Suppressor macrophage (primary cell): ENCODE results near the gene CD74.
A peak's percentile ranks its signal among the peaks of the same experiment; 100 is the strongest.

Experiments used
- DNase-seq, 4 experiments: peaks; one replicate each; pipeline ENCODE4 v3.0.0-alpha.2; 2020 to 2022

Gene CD74

DNA sequence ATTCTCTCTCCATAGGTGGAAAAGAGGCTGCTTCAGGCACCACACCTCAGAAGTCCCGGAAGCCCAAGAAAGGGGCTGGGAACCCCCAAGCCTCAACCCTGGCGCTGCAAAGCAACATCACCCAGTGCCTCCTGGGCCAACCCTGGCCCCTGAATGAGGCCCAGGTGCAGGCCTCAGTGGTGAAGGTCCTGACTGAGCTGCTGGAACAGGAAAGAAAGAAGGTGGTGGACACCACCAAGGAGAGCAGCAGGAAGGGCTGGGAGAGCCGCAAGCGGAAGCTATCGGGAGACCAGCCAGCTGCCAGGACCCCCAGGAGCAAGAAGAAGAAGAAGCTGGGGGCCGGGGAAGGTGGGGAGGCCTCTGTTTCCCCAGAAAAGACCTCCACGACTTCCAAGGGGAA lies 16.4 kb downstream of the CD74 start:
- DNase-seq: no peak

GRCh38 chr5:150395688-150395975 lies 17.1 kb downstream of the CD74 start:
- no peak for DNase-seq

- DNase-seq: no peak
Observed at GRCh38 chr5:150394912-150395687, 17.6 kb downstream of the CD74 start.

- no peak for DNase-seq
Observed at GRCh38 chr5:150394131-150394530, 18.6 kb downstream of the CD74 start.

GRCh38 chr5:150393096-150393645 lies 19.5 kb downstream of the CD74 start:
- no peak for DNase-seq

DNA sequence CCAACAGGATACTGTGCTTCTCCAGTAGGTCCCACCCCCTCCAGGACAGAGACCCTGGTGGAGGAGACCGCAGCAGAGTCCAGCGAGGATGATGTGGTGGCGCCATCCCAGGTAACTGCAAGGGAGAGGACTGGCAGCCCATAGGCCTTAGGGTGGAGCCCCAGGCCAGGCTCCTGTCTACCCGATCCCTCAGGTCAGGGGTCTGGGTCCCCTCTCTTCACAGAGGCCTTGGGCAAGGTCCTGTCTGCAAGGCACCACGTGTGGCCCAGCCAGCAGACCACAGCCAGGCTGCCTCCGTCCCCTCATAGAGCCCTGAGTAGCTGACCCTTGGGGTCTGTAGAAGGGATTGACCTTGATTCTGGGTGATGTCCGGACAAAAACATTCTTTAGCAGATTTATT lies 20.0 kb downstream of the CD74 start:
- DNase-seq: no peak

DNA sequence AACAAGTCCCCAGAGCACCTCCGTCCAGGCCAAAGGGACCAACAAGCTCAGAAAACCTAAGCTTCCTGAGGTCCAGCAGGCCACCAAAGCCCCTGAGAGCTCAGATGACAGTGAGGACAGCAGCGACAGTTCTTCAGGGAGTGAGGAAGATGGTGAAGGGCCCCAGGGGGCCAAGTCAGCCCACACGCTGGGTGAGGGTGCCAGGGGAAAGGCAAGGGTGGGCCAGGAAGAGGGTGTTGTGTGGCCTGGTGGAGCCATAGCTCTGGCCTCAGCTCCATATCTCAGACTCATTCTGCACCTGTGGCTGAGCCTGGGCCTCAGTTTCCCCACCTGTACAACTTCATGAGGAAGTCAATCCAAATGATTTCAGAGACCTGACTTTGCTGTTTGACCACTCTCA lies 20.7 kb downstream of the CD74 start:
- DNase-seq: no peak

- no peak for DNase-seq
Observed at GRCh38 chr5:150391064-150391834, 21.5 kb downstream of the CD74 start.

GRCh38 chr5:150389531-150390266 lies 23.0 kb downstream of the CD74 start:
- DNase-seq: peak in 3 of 4 experiments; percentile 20 to 28 (median 22)

GRCh38 chr5:150386024-150386855 lies 26.5 kb downstream of the CD74 start:
- DNase-seq: no peak

DNA sequence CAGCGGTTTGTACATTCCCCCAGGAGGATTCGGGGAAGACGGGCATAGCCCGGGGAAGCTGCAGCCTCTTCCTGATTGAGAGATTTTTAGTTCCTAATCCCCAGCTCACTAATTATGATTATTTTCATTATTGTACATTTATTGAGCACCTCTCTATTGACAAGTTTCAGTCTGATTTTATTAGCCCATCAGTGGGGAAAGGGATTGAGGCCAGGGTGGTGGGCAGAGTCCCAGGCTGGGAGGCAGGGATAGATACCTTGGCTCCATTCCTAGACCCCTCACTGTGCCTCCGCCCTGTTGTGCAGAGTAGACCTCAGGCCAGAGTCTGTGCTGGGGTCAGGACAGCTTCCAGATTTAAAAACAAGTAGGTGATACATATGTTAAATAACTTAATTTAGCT lies 28.0 kb downstream of the CD74 start:
- DNase-seq: no peak

DNA sequence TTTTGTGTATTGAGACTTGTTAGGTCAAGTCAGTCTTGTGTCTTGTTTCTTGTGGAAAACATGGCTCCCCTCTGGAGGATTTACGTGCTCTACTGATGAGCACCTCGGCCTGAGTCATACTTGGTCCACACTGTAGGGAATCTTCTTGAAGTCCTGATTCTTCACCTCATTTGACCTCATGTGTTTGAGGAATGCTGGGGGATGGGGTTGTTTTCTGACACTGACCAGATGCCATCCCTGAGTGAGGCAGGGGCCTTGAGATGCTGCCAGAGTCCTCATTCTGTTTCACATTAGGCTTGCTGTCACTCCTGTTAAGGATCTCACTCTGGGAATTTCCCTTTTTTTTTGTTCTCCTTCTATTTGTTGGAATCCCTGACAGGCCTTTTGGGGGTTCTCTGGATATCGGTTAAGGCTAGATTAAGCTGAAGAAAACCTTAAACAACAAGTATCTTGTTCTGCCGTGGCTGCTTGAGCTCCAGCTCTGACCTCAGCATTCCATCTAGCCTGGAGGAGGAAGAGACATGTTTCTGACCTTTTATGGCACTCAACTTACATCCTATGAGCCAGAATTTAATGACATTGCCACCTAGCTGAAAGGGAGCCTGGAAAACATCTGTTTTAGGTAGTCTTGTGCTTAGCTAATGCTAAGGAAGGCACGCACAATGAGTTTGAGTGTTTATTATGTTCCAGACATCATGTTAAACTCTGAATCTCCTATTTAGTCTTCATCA lies 34.6 kb downstream of the CD74 start:
- no peak for DNase-seq

GRCh38 chr5:150376799-150377771 lies 35.6 kb downstream of the CD74 start:
- DNase-seq: no peak

DNA sequence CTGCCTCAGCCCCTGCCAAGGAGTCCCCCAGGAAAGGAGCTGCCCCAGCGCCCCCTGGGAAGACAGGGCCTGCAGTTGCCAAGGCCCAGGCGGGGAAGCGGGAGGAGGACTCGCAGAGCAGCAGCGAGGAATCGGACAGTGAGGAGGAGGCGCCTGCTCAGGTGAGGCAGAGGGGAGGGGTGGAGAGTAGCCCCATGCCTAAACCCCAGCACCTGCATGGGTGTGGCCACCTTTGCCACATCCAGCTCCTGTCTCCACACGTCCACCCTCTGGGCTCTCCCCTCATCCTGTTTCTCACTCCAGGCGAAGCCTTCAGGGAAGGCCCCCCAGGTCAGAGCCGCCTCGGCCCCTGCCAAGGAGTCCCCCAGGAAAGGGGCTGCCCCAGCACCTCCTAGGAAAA lies 38.1 kb downstream of the CD74 start:
- no peak for DNase-seq

DNA sequence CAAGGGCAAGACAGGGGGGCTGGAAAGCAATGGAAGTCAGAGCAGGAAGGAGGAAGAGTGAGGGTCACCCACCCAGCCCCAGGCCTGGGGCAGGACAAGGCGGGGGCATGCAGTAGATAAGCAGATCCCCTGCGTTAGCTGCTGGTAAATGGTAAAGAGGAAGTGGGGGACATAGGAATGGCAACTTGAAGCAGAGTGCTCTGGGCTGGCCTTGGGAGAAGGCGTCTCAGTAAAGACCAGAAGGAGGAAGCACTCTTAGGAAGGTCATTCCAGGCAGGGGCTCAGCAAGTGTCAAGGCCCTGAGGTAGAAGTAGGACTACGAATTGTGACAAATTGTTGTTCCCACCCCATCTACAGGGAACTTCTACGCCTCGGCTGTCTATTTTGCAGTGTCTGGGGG lies 40.1 kb downstream of the CD74 start:
- peak; percentile 32 to 63 (median 54) for DNase-seq

DNA sequence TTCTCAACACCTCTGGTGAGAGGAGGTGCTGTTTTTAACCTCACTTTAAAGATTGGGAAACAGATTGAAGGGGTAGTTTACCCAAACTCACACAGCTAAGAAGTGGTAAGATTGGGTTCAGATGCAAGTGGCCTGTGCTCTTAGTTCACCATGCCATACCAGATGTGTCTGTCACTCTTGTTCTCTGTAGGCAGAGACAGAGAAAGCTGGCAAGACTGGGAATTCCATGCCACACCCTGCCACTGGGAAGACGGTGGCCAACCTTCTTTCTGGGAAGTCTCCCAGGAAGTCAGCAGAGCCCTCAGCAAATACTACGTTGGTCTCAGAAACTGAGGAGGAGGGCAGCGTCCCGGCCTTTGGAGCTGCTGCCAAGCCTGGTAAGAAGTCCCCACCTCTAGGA lies 44.2 kb downstream of the CD74 start:
- no peak for DNase-seq

DNA sequence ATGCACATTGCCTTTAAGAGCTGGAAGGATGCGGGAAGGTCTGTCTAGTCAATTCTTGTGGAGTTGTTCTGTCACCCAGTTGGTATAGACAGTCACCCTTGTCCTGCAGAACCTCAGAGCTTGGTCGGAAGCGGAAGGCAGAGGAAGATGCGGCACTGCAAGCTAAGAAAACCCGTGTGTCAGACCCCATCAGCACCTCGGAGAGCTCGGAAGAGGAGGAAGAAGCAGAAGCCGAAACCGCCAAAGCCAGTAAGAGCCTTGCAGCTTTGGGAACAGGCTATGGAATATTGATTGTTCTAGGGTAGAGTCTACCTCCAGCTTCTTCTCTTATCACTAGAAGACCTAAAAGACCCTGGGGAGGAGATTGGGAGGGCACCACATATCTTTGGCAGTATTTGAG lies 48.7 kb downstream of the CD74 start:
- DNase-seq: no peak

GRCh38 chr5:150363185-150363584 lies 49.5 kb downstream of the CD74 start:
- no peak for DNase-seq

DNA sequence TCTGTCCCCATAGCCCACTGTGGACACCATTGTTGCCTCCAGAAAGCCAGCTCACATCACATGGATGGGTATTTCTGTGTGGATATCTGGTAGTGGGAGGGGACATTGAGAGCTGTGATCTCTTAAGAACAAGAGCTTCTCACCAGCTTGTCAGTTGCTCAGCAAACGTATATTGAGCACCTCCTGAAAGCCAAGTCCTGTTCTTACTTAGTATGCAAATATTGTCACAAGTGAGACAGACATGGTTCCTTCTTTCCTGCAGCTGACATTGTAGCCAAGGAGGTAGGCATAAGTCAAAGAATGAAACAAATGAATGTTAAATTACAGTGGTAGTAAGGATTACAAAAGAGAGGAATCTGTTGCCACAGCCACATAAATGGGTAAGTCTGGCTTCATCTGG lies 51.4 kb downstream of the CD74 start:
- DNase-seq: no peak
